Activated naive CD8-positive, alpha-beta T cell treated with anti-CD3 and anti-CD28 coated beads for 36 hours (primary cell): ENCODE data around the gene LRRC8A. TPM values are rescaled to one million over a fixed set of nuclear protein-coding genes. Genes with fewer than 3 reads are reported as not detected.

Experiments
- DNase-seq: peaks from one replicate; pipeline ENCODE4 v3.0.0; 2021
- H3K27ac Mint-ChIP-seq: one replicate; pipeline ENCODE4 v1.8.0; 2022; ENCODE audit warnings: mild to moderate bottlenecking, moderate library complexity, mixed read lengths
- H3K27me3 Mint-ChIP-seq: one replicate; pipeline ENCODE4 v1.8.0; 2022; ENCODE audit warnings: mild to moderate bottlenecking, mixed read lengths
- H3K36me3 Mint-ChIP-seq: one replicate; pipeline ENCODE4 v1.8.0; 2021; ENCODE audit warnings: mild to moderate bottlenecking, mixed read lengths
- H3K4me1 Mint-ChIP-seq: one replicate; pipeline ENCODE4 v1.8.0; 2021; ENCODE audit warnings: mixed read lengths
- H3K4me3 Mint-ChIP-seq: one replicate; pipeline ENCODE4 v1.8.0; 2022; ENCODE audit warnings: mild to moderate bottlenecking, moderate library complexity, mixed read lengths
- H3K9me3 Mint-ChIP-seq: one replicate; pipeline ENCODE4 v1.8.0; 2022; ENCODE audit warnings: mixed read lengths
- total RNA-seq, 2 experiments: library from RNA; stranded (reverse); gene quantifications; one replicate each; pipeline ENCODE4 v1.2.3, GENCODE V29; 2021

The LRRC8A gene
- total RNA-seq, 2 experiments from 2014 or later = 19.9 to 20.3 TPM

DNA sequence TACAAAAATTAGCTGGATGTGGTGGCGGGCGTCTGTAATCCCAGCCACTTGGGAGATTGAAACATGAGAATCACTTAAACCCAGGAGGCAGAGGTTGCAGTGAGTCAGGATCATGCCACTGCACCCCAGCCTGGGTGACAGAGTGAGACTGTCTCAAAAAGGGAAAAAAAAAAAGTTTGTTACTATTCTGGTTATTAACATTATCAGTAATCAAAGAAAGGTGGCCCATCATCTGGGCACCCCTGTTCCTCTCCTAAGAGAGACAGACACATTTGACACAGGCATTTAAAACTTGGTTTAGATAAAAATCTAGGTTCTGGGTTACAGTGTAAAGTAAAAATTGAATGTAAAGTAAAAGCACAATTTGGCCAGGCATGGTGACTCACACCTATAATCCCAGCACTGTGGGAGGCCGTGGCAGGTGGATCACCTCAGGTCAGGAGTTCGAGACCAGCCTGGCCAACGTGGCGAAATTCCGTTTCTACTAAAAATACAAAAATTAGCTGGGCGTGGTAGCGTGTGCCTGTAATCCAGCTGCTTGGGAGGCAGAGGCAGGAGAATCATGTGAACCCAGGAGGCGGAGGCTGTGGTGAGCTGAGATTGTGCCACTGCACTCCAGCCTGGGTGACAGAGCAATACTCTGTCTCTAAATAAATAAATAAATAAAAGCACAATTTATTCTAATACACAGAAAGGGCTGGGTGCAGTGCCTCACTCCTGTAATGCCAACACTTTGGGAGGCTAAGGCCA lies 22.1 kb downstream of the LRRC8A start:
- no peaks in the 10 kb centered on the region for H3K9me3 Mint-ChIP-seq
- no peak for DNase-seq
- no peak overlapping the region for H3K4me3 Mint-ChIP-seq
- no peaks in the 10 kb centered on the region for H3K27me3 Mint-ChIP-seq
- H3K4me1 Mint-ChIP-seq = peaks cover 57% of the 10 kb centered on the region
- H3K27ac Mint-ChIP-seq = peak overlapping the region; percentile 54
- peaks cover 19% of the 10 kb centered on the region for H3K36me3 Mint-ChIP-seq

DNA sequence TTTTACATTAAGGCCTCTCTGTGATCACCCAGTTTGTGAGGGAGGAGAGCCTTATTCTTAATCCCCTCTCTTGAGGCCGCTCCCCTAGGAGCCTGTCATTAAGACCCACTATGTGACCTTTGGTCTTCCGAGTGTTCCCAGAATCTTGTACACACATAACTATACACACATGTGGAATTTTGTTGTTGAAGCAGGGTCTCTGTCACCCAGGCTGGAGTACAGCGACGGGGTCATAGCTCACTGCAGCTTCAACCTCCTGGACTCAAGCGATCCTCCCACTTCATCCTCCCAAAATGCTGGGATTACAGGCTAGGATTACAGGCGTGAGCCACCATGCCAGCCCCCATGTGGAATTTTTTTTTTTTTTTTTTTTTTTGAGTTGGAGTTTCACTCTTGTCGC lies 24.0 kb downstream of the LRRC8A start:
- peaks cover 52% of the 10 kb centered on the region for H3K4me1 Mint-ChIP-seq
- H3K4me3 Mint-ChIP-seq = no peak overlapping the region
- no peak for DNase-seq
- no peaks in the 10 kb centered on the region for H3K27me3 Mint-ChIP-seq
- H3K9me3 Mint-ChIP-seq = no peaks in the 10 kb centered on the region
- H3K27ac Mint-ChIP-seq = no peak overlapping the region
- H3K36me3 Mint-ChIP-seq = peaks cover 22% of the 10 kb centered on the region

DNA sequence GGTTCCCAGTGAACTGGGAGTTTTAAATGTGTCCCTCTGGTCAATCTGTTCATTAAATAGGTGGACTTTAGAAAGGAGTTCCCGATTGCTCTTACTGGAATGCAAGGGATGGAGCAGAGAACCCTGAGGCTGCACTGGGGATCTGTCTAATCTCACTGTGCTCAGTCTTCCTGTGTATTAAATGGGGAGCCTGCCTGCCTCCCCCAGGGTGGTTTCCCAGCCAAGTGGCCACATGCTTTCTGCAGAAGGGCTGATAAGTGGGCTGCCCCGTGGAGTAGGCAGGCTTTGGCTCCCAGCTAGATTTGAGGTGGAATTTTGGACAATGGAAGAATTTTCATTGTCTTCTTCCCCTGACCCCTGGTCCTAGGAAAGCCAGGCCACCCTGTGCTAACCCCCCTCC lies 24.8 kb downstream of the LRRC8A start:
- DNase-seq = no peak
- H3K36me3 Mint-ChIP-seq = peaks cover 22% of the 10 kb centered on the region
- H3K4me3 Mint-ChIP-seq = no peak overlapping the region
- H3K9me3 Mint-ChIP-seq = no peaks in the 10 kb centered on the region
- H3K4me1 Mint-ChIP-seq = peaks cover 55% of the 10 kb centered on the region
- no peak overlapping the region for H3K27ac Mint-ChIP-seq
- H3K27me3 Mint-ChIP-seq = no peaks in the 10 kb centered on the region

DNA sequence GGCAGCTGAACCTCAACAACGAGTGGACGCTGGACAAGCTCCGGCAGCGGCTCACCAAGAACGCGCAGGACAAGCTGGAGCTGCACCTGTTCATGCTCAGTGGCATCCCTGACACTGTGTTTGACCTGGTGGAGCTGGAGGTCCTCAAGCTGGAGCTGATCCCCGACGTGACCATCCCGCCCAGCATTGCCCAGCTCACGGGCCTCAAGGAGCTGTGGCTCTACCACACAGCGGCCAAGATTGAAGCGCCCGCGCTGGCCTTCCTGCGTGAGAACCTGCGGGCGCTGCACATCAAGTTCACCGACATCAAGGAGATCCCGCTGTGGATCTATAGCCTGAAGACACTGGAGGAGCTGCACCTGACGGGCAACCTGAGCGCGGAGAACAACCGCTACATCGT lies 26.4 kb downstream of the LRRC8A start:
- H3K36me3 Mint-ChIP-seq = peaks cover 31% of the 10 kb centered on the region
- H3K27ac Mint-ChIP-seq = no peak overlapping the region
- no peak overlapping the region for H3K4me3 Mint-ChIP-seq
- no peak for DNase-seq
- H3K4me1 Mint-ChIP-seq = peaks cover 55% of the 10 kb centered on the region
- H3K9me3 Mint-ChIP-seq = no peaks in the 10 kb centered on the region
- no peaks in the 10 kb centered on the region for H3K27me3 Mint-ChIP-seq

DNA sequence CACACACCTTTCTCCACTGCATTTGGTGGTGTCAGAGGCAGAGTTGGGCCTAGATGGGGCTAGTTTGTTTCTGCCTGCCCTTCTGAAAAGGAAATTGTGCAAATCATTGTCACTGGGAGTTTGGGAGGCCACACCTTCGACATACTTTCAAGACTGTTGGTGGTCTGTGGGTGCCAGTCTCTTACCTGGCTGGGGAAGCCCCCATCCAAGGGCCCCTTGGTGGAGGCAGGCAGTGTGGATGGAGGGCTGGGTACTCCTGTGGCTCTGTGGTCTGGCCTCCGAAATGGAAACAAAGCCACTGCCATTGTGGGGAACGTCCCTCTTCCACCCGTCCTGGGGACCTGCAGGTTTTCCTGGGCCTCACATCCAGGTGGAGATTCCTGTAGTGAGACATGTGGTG lies 27.9 kb downstream of the LRRC8A start:
- no peak for DNase-seq
- Mint-ChIP-seq H3K9me3 (no peaks in the 10 kb centered on the region), H3K27ac (peak overlapping the region; percentile 72), H3K4me1 (peaks cover 56% of the 10 kb centered on the region), H3K36me3 (peaks cover 31% of the 10 kb centered on the region), H3K27me3 (no peaks in the 10 kb centered on the region), H3K4me3 (peak overlapping the region; percentile 25)

DNA sequence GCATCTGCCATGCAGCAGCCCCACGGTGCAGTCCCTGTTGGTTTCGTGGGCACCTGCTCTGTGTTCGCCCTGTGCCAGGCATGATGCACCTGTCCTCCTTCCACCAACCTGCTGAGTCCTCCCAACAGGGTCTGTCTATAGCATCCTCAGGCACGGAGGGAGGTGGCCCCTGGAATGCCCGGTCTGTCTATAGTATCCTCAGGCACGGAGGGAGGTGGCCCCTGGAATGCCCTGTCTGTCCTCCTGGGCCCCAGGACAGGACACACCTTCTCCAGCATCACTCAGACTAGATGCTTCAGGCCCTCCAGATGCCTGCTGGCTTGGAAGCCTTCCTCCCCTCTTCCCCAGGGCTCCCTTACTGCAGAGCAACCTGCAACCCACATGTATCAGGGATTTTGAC lies 29.0 kb downstream of the LRRC8A start:
- peaks cover 55% of the 10 kb centered on the region for H3K4me1 Mint-ChIP-seq
- no peak overlapping the region for H3K27ac Mint-ChIP-seq
- no peak overlapping the region for H3K4me3 Mint-ChIP-seq
- no peaks in the 10 kb centered on the region for H3K9me3 Mint-ChIP-seq
- peaks cover 31% of the 10 kb centered on the region for H3K36me3 Mint-ChIP-seq
- no peaks in the 10 kb centered on the region for H3K27me3 Mint-ChIP-seq
- no peak for DNase-seq

DNA sequence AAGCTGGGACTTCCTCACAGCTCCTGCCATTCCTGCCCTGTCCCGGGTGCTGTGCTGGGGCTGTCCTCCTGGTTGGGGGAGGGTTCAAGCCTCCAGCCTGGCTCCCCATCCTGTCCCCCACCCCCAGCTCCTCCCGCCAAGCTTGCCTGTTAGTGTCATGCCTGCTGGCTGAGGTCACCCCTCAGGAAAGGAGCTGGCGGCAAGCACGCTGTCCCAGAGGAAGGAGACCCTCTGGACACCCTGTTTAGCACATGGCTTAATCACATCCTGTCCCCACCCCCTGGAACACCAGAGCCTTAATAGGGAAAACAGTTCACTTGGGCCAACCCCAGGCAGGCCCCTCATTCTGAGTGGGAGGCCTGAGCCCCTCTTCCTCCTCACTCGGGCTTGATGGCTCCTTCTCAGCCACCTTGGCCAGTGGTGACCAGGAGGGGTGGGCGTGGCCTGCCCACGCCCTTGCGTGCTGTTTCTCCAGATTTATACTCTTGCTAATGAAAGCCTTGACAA lies 29.6 kb downstream of the LRRC8A start:
- H3K36me3 Mint-ChIP-seq = peaks cover 31% of the 10 kb centered on the region
- no peak overlapping the region for H3K4me3 Mint-ChIP-seq
- H3K9me3 Mint-ChIP-seq = no peaks in the 10 kb centered on the region
- no peak for DNase-seq
- no peaks in the 10 kb centered on the region for H3K27me3 Mint-ChIP-seq
- H3K4me1 Mint-ChIP-seq = peaks cover 52% of the 10 kb centered on the region
- H3K27ac Mint-ChIP-seq = no peak overlapping the region

DNA sequence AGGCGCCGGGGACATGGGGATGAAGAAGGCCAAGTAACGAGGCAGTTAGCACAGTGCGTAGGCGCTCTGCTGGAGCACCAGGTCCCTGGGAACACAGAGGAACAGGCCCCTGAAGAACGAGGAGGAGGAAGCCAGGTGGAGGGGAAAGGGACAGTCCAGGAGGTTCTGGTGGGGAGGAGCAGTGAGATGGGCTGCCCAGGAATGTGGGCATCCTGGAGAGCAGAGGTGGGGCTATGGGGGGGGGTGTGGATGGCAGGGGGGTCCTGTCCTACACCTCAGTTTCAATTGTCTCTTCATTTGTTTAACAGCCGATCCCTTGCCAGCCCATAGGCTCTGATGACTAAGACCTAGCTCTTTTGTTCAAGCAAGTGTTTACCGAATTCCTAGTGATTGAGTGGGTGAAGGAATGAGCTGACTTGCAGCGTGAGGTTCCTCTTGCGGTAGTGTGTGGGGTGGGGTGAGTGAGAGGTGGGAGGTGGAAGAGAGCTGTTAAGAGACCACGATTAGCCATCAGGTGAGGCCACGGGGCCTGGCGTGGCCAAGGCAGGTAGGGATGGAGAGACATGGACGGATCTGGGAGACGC lies 30.4 kb downstream of the LRRC8A start:
- no peak for DNase-seq
- Mint-ChIP-seq H3K36me3 (peaks cover 29% of the 10 kb centered on the region), H3K9me3 (no peaks in the 10 kb centered on the region), H3K4me3 (no peak overlapping the region), H3K27me3 (no peaks in the 10 kb centered on the region), H3K4me1 (peaks cover 50% of the 10 kb centered on the region), H3K27ac (peak overlapping the region; percentile 30)

DNA sequence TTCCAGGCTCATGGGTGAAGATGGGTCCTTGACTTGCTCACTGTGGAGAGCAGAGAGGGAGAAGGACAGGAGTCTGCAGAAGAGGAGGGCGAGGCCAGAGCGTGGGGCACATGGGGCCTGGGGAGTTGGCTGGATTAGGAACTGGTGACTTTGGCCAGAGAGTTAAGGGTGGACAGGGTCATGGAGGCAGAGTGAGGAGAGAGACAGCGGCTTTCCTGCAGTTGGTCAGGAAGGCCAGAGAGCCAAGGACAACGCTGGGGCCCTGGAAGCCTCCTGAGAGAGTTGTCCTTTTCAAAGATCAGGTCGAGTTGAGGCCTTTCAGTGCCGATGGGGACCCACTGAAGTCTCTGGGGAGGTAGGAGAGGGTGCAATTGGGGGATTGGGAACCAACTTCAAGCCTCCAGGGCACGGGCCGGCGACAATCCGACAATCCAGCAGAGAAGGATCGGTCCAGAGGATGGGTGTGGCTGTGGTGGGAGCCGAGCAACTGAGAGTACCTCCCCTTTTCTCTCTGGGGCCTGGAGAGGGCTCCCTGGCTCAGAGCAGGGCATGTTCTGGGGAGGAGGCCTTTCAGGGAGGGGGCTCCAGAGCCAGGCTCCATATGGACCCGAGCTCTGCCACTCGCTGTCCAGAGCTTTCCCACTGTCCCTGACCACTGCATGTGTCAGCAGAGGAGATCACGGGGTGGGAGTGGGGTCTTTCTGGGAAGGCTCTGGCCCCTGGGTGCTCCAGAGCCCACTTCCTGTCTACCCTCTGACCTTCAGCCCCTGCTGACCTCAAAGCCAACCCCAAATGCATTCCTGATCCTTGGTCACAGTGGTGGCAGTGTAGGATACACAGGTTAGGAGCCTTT lies 31.3 kb downstream of the LRRC8A start:
- Mint-ChIP-seq H3K9me3 (no peaks in the 10 kb centered on the region), H3K36me3 (peaks cover 22% of the 10 kb centered on the region), H3K27ac (peak overlapping the region; percentile 30), H3K27me3 (no peaks in the 10 kb centered on the region), H3K4me1 (peaks cover 50% of the 10 kb centered on the region), H3K4me3 (no peak overlapping the region)
- no peak for DNase-seq

DNA sequence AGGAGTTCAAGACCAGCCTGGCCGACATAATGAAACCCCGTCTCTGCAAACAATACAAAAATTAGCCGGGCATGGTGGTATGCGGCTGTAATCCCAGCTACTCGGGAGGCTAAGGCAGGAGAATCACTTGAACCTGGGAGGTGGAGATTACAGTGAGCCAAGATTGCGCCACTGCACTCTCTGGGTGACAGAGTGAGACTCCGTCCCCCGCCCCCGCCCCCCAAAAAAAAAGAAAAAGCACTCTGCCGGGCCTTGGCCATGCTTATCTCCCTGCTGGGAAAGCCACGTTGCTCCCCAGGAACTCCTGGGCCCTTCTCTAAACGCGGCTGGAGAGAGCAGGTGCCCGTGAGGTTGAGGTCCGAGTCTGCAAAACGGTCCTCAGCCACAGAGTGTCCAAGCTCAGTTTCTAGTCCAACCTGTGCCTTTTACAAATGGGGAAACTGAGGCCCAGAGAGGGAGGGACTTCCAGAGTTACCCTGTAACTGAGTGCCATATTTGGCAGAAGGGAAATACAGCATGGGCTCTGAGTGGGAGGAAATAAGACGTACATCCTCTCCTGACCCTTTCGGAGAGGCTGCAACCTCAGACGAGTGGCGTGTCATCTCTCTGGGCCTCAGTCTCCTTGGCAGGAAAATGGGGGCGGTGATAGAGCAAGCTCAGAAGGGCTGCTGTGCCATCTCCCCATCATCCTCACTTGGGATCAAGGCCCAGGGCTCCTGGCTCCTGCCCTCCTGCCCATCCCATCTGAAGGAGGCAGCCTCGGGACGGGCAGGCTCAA lies 32.3 kb downstream of the LRRC8A start:
- Mint-ChIP-seq H3K27ac (no peak overlapping the region), H3K4me1 (peaks cover 50% of the 10 kb centered on the region), H3K9me3 (no peaks in the 10 kb centered on the region), H3K4me3 (no peak overlapping the region), H3K27me3 (no peaks in the 10 kb centered on the region), H3K36me3 (peaks cover 14% of the 10 kb centered on the region)
- DNase-seq = no peak

DNA sequence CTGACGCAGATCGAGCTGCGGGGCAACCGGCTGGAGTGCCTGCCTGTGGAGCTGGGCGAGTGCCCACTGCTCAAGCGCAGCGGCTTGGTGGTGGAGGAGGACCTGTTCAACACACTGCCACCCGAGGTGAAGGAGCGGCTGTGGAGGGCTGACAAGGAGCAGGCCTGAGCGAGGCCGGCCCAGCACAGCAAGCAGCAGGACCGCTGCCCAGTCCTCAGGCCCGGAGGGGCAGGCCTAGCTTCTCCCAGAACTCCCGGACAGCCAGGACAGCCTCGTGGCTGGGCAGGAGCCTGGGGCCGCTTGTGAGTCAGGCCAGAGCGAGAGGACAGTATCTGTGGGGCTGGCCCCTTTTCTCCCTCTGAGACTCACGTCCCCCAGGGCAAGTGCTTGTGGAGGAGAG lies 34.3 kb downstream of the LRRC8A start:
- Mint-ChIP-seq H3K36me3 (peaks cover 9% of the 10 kb centered on the region), H3K27ac (no peak overlapping the region), H3K27me3 (no peaks in the 10 kb centered on the region), H3K4me1 (peaks cover 36% of the 10 kb centered on the region), H3K9me3 (no peaks in the 10 kb centered on the region), H3K4me3 (no peak overlapping the region)
- DNase-seq = no peak

DNA sequence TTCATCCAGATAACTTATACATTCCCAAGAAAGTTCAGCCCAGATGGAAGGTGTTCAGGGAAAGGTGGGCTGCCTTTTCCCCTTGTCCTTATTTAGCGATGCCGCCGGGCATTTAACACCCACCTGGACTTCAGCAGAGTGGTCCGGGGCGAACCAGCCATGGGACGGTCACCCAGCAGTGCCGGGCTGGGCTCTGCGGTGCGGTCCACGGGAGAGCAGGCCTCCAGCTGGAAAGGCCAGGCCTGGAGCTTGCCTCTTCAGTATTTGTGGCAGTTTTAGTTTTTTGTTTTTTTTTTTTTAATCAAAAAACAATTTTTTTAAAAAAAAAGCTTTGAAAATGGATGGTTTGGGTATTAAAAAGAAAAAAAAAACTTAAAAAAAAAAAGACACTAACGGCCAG lies 34.8 kb downstream of the LRRC8A start:
- DNase-seq = no peak
- H3K27ac Mint-ChIP-seq = no peak overlapping the region
- H3K36me3 Mint-ChIP-seq = peaks cover 9% of the 10 kb centered on the region
- H3K4me3 Mint-ChIP-seq = no peak overlapping the region
- H3K27me3 Mint-ChIP-seq = no peaks in the 10 kb centered on the region
- H3K9me3 Mint-ChIP-seq = no peaks in the 10 kb centered on the region
- H3K4me1 Mint-ChIP-seq = peaks cover 31% of the 10 kb centered on the region

DNA sequence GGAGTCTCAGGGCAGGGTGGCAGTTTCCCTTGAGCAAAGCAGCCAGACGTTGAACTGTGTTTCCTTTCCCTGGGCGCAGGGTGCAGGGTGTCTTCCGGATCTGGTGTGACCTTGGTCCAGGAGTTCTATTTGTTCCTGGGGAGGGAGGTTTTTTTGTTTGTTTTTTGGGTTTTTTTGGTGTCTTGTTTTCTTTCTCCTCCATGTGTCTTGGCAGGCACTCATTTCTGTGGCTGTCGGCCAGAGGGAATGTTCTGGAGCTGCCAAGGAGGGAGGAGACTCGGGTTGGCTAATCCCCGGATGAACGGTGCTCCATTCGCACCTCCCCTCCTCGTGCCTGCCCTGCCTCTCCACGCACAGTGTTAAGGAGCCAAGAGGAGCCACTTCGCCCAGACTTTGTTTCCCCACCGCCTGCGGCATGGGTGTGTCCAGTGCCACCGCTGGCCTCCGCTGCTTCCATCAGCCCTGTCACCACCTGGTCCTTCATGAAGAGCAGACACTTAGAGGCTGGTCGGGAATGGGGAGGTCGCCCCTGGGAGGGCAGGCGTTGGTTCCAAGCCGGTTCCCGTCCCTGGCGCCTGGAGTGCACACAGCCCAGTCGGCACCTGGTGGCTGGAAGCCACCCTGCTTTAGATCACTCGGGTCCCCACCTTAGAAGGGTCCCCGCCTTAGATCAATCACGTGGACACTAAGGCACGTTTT lies 35.4 kb downstream of the LRRC8A start:
- Mint-ChIP-seq H3K4me1 (peaks cover 25% of the 10 kb centered on the region), H3K4me3 (no peak overlapping the region), H3K36me3 (peaks cover 7% of the 10 kb centered on the region), H3K27ac (no peak overlapping the region), H3K9me3 (no peaks in the 10 kb centered on the region), H3K27me3 (no peaks in the 10 kb centered on the region)
- DNase-seq = no peak

DNA sequence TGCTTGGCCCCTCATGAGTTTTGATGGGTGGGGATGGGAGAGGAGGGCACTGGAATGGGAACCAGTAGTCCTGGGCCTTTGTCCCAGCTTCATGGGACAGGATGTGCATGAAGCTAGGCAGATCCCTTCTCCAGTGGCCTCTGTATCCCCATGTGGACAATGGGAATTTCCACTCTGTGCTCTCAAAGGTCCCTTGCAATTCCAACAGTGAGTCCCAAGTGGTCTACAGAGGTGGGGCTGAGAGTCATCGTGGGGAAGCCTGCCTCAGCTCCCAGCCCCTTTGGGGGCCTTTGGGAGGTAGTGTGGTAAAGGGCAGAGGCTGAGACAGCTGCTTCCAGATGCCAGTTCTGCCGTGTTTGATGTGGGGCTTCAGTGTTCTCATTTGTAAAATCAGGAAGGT lies 37.0 kb downstream of the LRRC8A start:
- peak overlapping the region; percentile 19 for H3K27ac Mint-ChIP-seq
- DNase-seq = no peak

More for the DNA sequence above, 37.0 kb downstream of the LRRC8A start:
- no peaks in the 10 kb centered on the region for H3K27me3 Mint-ChIP-seq
- no peaks in the 10 kb centered on the region for H3K9me3 Mint-ChIP-seq
- no peak overlapping the region for H3K4me3 Mint-ChIP-seq
- H3K36me3 Mint-ChIP-seq = no peaks in the 10 kb centered on the region
- peaks cover 9% of the 10 kb centered on the region for H3K4me1 Mint-ChIP-seq
